Measurements from ENCODE around the gene DSG4. TPM values are rescaled to one million over a fixed set of nuclear protein-coding genes. Genes with fewer than 3 reads are reported as not detected.

The DSG4 gene
- total RNA-seq, 2 experiments from 2014 or later, result not detected

DNA sequence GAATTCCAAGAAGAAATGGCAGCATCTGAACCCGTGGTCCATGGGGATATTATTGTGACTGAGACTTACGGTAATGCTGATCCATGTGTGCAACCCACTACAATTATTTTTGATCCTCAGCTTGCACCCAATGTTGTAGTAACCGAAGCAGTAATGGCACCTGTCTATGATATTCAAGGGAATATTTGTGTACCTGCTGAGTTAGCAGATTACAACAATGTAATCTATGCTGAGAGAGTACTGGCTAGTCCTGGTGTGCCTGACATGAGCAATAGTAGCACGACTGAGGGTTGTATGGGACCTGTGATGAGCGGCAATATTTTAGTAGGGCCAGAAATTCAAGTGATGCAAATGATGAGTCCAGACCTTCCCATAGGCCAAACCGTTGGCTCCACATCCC is 36.6 kb downstream of the DSG4 start:
- Mint-ChIP-seq H3K27me3 (ENCODE audit: low read depth) (no peaks in the 10 kb centered on the region), H3K36me3 (ENCODE audit: low read depth) (no peaks in the 10 kb centered on the region), H3K9me3 (ENCODE audit: insufficient read depth) (peaks cover 3% of the 10 kb centered on the region), H3K27ac (no peak overlapping the region), H3K4me1 (ENCODE audit: low read depth) (no peaks in the 10 kb centered on the region), H3K4me3 (no peak overlapping the region)
- DNase-seq, result no peak
- ChIA-PET CTCF (no interaction called here), POLR2A (no interaction called here)
- no peak for ATAC-seq

DNA sequence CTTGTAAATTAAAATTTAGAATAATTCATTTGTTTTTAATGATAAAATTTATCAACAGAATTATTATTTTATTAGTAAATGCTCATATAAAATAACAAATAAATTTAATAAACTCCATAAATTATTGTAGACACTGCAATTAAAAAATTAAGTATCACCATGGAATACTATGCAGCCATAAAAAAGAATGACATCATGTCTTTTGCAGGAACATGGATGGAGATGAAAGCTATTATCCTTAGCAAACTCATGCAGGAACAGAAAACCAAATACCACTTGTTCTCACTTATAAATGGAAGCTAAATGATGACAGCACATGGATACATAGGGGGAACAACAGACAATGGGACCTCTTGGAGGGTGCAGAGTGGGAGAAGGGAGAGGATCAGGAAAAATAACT is 41.3 kb downstream of the DSG4 start:
- no peaks in the 10 kb centered on the region for H3K36me3 Mint-ChIP-seq (ENCODE audit: low read depth)
- no peak for DNase-seq
- ATAC-seq, result no peak
- H3K27me3 Mint-ChIP-seq (ENCODE audit: low read depth), result no peaks in the 10 kb centered on the region
- no peaks in the 10 kb centered on the region for H3K4me1 Mint-ChIP-seq (ENCODE audit: low read depth)
- CTCF ChIA-PET, result no interaction called here
- H3K4me3 Mint-ChIP-seq, result no peak overlapping the region
- POLR2A ChIA-PET, result no interaction called here
- peaks cover 5% of the 10 kb centered on the region for H3K9me3 Mint-ChIP-seq (ENCODE audit: insufficient read depth)
- H3K27ac Mint-ChIP-seq, result no peak overlapping the region

DNA sequence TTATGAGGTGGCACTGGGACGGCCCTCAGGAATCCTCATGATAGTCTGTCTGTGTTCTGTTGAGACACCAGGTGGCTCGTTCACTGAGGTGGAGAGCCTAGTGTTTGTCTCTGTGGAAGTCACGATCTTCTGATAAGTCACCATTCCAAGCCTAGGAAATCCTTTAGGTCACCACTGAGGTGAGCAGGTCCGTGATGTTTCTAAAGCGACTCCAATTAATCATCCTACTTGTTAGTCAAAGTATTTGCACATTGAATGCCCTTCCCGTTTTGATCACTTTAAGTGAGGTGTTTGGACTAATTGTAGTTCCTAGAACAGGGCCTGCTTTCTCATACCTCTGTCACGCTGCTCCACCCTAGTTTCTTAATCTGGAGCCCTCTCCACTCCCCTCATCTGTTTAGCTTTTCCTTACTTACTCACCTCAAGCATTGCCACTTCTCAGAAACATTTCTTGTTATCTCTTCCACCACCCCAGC is 42.9 kb downstream of the DSG4 start:
- POLR2A ChIA-PET, result no interaction called here
- CTCF ChIA-PET, result no interaction called here
- H3K4me1 Mint-ChIP-seq (ENCODE audit: low read depth), result no peaks in the 10 kb centered on the region

DNA sequence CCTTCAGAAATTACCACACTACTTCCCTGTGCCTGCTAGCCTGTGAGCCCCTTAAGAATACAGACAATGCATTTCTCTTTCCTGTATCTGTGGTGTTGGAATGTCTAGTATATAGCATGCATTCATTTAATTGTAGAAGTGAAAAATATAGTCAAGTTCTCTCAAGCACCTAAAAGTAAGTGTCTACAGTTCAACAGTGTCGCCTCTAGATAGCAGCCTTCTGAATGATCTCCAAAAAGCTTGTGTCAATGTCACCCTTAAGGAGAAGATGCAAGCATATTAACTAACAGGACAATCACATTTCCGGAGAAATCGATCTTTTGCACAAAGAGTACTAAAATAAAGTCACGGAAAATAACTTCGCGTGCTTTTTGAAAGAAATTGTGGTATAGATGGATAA is 43.5 kb downstream of the DSG4 start:
- Mint-ChIP-seq H3K27ac (no peak overlapping the region), H3K4me3 (no peak overlapping the region), H3K9me3 (ENCODE audit: insufficient read depth) (peaks cover 8% of the 10 kb centered on the region), H3K4me1 (ENCODE audit: low read depth) (no peaks in the 10 kb centered on the region), H3K27me3 (ENCODE audit: low read depth) (no peaks in the 10 kb centered on the region), H3K36me3 (ENCODE audit: low read depth) (no peaks in the 10 kb centered on the region)
- ChIA-PET POLR2A (no interaction called here), CTCF (no interaction called here)
- ATAC-seq, result no peak
- no peak for DNase-seq

More for the DNA sequence above, 42.9 kb downstream of the DSG4 start:
- Mint-ChIP-seq H3K27ac (no peak overlapping the region), H3K4me3 (no peak overlapping the region), H3K36me3 (ENCODE audit: low read depth) (no peaks in the 10 kb centered on the region), H3K9me3 (ENCODE audit: insufficient read depth) (peaks cover 8% of the 10 kb centered on the region), H3K27me3 (ENCODE audit: low read depth) (no peaks in the 10 kb centered on the region)
- DNase-seq, result no peak
- no peak for ATAC-seq

DNA sequence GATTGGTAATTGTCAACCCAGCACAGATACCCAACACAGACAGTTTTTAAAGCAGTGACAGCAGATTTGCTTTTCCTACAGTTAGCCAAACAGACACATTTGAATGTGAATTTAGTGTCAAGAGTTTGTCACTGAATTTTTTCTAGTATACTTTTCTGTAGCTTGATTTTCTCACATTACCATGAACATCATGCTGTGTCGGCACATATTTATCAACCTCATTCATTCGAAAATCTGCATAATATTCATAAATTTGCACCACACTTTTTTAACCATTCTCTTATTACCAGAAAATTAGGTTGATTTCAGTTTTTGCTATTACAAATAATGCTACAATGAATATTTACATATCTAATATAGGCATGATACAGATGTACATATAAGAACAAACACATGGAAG is 43.9 kb downstream of the DSG4 start:
- no peaks in the 10 kb centered on the region for H3K4me1 Mint-ChIP-seq (ENCODE audit: low read depth)
- ATAC-seq (no peak), DNase-seq (no peak)
- no peak overlapping the region for H3K27ac Mint-ChIP-seq
- no peaks in the 10 kb centered on the region for H3K27me3 Mint-ChIP-seq (ENCODE audit: low read depth)
- H3K36me3 Mint-ChIP-seq (ENCODE audit: low read depth), result no peaks in the 10 kb centered on the region
- ChIA-PET CTCF (no interaction called here), POLR2A (no interaction called here)
- H3K9me3 Mint-ChIP-seq (ENCODE audit: insufficient read depth), result peaks cover 8% of the 10 kb centered on the region
- H3K4me3 Mint-ChIP-seq, result no peak overlapping the region

DNA sequence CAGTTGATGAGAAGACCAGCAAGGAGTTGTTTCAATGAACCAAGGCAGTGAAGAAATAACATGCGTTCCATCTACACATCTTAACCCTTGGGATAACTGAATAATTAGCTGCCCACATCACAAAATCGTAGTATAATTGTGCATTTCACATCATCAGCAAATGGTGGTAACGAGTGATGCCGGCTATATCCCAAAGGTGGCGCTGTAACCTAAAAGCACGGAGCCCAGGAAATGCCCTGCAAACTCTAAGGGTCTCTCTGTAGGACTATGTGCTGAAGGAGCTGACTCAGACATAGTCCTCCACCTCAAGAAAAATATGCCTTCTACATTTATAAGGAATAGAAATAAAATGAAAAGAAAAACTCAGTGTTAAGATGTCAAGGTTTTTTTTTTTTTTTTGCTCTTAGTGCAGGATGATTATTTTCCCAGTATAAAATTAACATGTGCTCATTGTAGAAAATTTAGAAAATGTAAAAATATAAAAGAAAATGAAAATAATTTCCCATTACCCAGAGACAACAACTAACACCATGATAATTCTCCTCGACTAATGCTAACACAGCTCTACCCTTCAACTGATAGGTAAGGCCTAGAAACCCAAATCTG is 47.9 kb downstream of the DSG4 start:
- H3K27ac Mint-ChIP-seq, result no peak overlapping the region
- peaks cover 3% of the 10 kb centered on the region for H3K9me3 Mint-ChIP-seq (ENCODE audit: insufficient read depth)
- no peaks in the 10 kb centered on the region for H3K27me3 Mint-ChIP-seq (ENCODE audit: low read depth)
- DNase-seq (no peak), ATAC-seq (no peak)
- H3K4me3 Mint-ChIP-seq, result no peak overlapping the region
- no peaks in the 10 kb centered on the region for H3K36me3 Mint-ChIP-seq (ENCODE audit: low read depth)
- CTCF ChIA-PET, result interaction anchor here (0.7 to 1.8 kb wide), 4 partner anchors 10 to 299 kb away, joined by 3 to 5 read pairs (median 3); no protein-coding TSS in a partner anchor
- POLR2A ChIA-PET, result no interaction called here
- H3K4me1 Mint-ChIP-seq (ENCODE audit: low read depth), result no peaks in the 10 kb centered on the region

DNA sequence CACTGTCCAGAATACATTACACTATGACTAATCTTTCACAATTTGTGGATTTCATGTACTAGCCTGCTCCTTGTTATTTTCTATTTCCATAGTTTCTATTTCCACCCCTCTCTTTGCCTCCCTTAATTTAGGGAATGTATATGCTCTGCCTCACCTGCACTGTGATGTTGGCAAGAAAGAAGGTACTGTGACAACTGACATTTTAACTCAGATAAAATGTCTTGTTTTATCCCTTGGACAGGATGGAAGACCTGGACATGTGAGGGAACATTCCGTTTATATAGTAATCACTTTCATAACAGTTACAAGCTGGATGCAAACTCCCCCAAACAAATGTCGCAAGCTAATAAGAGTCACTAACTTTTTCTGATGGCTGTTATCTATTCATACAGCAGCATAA is 49.4 kb downstream of the DSG4 start:
- ChIA-PET CTCF (no interaction called here), POLR2A (no interaction called here)
- H3K4me1 Mint-ChIP-seq (ENCODE audit: low read depth), result no peaks in the 10 kb centered on the region
- ATAC-seq, result no peak
- no peaks in the 10 kb centered on the region for H3K36me3 Mint-ChIP-seq (ENCODE audit: low read depth)
- peaks cover 3% of the 10 kb centered on the region for H3K9me3 Mint-ChIP-seq (ENCODE audit: insufficient read depth)
- no peak overlapping the region for H3K27ac Mint-ChIP-seq
- no peak for DNase-seq
- H3K4me3 Mint-ChIP-seq, result no peak overlapping the region
- H3K27me3 Mint-ChIP-seq (ENCODE audit: low read depth), result no peaks in the 10 kb centered on the region

DNA sequence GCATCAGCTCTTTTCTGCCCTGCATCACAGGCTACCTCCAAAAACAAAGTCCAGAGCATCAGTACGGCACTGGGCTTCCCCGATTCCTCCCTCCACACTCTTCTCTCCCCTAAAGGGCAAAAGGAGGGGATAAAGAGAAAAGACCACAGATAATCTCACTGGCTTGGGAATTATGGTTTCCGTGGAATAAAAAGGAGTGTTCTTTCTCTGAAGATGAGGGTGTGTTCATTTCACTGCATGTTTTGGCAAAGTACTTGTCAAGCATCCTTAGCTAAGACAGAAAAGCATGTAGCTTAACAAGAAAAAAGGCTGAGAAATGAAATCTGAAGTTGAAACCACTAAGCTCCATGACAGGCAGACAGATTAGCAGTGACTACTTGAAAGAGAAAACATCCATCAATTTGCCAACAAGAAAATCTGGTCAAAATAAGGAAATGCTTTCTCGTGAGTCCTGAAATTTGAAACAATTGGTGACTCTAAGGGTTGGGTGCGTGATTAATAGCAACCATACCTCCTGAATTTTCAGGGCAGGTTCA is 50.4 kb downstream of the DSG4 start:
- Mint-ChIP-seq H3K27ac (no peak overlapping the region), H3K4me3 (no peak overlapping the region), H3K4me1 (ENCODE audit: low read depth) (no peaks in the 10 kb centered on the region), H3K27me3 (ENCODE audit: low read depth) (no peaks in the 10 kb centered on the region), H3K9me3 (ENCODE audit: insufficient read depth) (peaks cover 5% of the 10 kb centered on the region), H3K36me3 (ENCODE audit: low read depth) (no peaks in the 10 kb centered on the region)
- ATAC-seq (no peak), DNase-seq (no peak)
- ChIA-PET POLR2A (no interaction called here), CTCF (no interaction called here)

DNA sequence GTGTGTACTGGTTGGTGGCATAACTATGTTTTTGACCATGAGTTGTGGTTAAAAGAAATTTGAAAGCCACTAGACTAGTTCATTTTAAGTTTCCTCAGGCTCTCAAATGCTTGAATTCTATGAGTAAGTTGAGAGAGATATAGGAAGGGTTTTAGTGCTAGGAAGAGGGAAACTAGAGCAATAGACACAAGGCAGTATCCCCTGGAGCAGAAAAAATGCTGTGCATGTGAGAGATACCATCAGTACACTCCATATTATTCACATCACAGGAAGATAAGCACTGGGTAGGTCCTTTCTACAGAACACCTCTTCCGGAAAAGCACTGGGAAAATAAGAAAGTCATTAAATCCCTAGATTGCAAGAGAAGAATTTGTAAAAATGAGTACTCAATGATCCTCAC is 51.6 kb downstream of the DSG4 start:
- H3K4me1 Mint-ChIP-seq (ENCODE audit: low read depth), result no peaks in the 10 kb centered on the region
- DNase-seq (no peak), ATAC-seq (no peak)
- no peaks in the 10 kb centered on the region for H3K27me3 Mint-ChIP-seq (ENCODE audit: low read depth)
- no peak overlapping the region for H3K27ac Mint-ChIP-seq
- no peaks in the 10 kb centered on the region for H3K36me3 Mint-ChIP-seq (ENCODE audit: low read depth)
- H3K4me3 Mint-ChIP-seq, result no peak overlapping the region
- peaks cover 5% of the 10 kb centered on the region for H3K9me3 Mint-ChIP-seq (ENCODE audit: insufficient read depth)
- CTCF ChIA-PET, result no interaction called here
- POLR2A ChIA-PET, result no interaction called here

DNA sequence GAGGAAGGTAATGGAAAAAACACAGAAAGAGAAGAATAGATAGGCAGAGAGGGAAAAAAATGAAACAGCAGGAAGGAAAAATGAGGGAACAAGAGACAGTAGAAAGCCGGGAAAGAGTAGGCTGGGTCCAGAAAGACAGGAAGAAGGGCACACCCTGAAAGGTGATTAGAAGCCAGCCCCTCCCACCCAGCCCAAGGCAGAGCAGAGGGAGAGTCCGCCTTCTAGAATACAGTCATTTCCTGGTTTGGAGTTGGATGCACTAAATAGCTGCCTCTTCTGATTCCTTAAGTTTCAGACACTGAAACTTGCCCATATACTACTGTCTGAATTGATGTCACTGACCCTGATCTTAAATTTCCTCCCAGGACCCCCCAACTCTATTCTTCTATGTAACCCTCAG is 53.0 kb downstream of the DSG4 start:
- H3K36me3 Mint-ChIP-seq (ENCODE audit: low read depth), result no peaks in the 10 kb centered on the region
- no peak for ATAC-seq
- no peak overlapping the region for H3K27ac Mint-ChIP-seq
- ChIA-PET POLR2A (no interaction called here), CTCF (interaction anchor here (1.0 kb wide), 1 partner anchor 43 kb away, joined by 3 read pairs; no protein-coding TSS in a partner anchor)
- H3K4me3 Mint-ChIP-seq, result no peak overlapping the region
- no peaks in the 10 kb centered on the region for H3K4me1 Mint-ChIP-seq (ENCODE audit: low read depth)
- no peaks in the 10 kb centered on the region for H3K27me3 Mint-ChIP-seq (ENCODE audit: low read depth)
- H3K9me3 Mint-ChIP-seq (ENCODE audit: insufficient read depth), result peaks cover 4% of the 10 kb centered on the region
- DNase-seq, result no peak

DNA sequence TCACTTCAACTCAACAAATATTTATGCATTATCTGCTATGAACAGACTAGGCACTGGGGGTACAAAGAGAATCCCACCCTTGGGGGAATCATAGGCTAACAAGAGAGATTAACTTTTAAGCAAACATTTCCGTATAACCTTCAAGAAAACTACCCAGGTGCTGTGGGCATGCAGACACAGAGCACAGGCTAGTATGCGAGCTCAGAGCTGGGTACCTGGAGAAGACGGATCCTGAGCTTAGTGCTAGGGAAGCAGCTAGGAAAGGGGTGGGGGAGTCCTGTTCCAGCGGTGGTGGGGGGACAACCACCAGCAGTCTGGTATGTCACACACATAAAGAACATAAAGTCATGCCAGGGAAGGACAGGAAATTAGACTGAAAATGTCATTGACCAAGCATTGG is 53.5 kb downstream of the DSG4 start:
- CTCF ChIA-PET, result interaction anchor here (1.0 kb wide), 1 partner anchor 44 kb away, joined by 3 read pairs; no protein-coding TSS in a partner anchor
- DNase-seq (no peak), ATAC-seq (no peak)
- no peaks in the 10 kb centered on the region for H3K27me3 Mint-ChIP-seq (ENCODE audit: low read depth)
- H3K9me3 Mint-ChIP-seq (ENCODE audit: insufficient read depth), result peaks cover 4% of the 10 kb centered on the region
- POLR2A ChIA-PET, result no interaction called here
- no peak overlapping the region for H3K27ac Mint-ChIP-seq
- H3K4me3 Mint-ChIP-seq, result no peak overlapping the region
- no peaks in the 10 kb centered on the region for H3K36me3 Mint-ChIP-seq (ENCODE audit: low read depth)
- H3K4me1 Mint-ChIP-seq (ENCODE audit: low read depth), result no peaks in the 10 kb centered on the region

DNA sequence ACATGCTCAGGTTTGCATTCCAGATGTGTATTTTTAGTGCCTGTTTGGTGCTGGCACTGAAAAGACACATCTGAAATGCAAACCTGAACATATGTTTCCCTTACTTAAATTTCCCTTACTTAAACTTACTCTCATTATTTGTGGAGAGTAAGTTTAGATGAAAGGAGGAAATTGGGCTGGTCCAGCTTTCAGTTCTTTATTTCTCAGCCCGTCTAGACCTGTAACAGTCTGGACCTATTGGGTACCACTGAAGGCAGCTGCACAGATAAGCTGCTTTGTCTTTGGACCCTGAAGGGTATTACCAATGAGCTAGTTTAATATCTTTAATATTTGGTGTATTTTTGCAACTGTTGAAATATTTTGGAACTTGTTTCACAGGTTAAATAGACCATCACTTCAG is 54.0 kb downstream of the DSG4 start:
- ChIA-PET POLR2A (no interaction called here), CTCF (no interaction called here)
- no peak for DNase-seq
- Mint-ChIP-seq H3K36me3 (ENCODE audit: low read depth) (no peaks in the 10 kb centered on the region), H3K27me3 (ENCODE audit: low read depth) (no peaks in the 10 kb centered on the region), H3K9me3 (ENCODE audit: insufficient read depth) (peaks cover 4% of the 10 kb centered on the region), H3K4me1 (ENCODE audit: low read depth) (no peaks in the 10 kb centered on the region), H3K27ac (no peak overlapping the region), H3K4me3 (no peak overlapping the region)
- ATAC-seq, result no peak

DNA sequence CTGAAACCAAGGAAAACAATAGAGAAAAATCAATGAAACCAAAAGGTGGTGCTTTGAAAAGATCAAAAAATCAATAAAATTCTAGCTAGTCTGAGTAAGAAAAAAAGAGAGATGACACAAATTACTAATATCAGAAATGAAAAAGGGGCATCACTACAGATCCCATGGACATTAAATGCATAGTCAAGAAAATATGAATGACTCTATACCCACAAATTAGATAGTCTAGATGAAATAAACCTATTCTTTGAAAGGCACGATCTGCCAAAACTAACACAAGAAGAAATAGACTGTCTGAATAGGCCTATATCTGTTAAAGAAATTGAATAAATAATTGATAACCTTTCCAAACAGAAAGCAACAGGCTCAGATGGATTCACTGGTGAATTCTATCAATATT is 55.7 kb downstream of the DSG4 start:
- Mint-ChIP-seq H3K4me1 (ENCODE audit: low read depth) (no peaks in the 10 kb centered on the region), H3K27me3 (ENCODE audit: low read depth) (no peaks in the 10 kb centered on the region), H3K36me3 (ENCODE audit: low read depth) (no peaks in the 10 kb centered on the region), H3K9me3 (ENCODE audit: insufficient read depth) (peaks cover 4% of the 10 kb centered on the region), H3K4me3 (no peak overlapping the region), H3K27ac (no peak overlapping the region)
- ChIA-PET POLR2A (no interaction called here), CTCF (no interaction called here)
- no peak for ATAC-seq
- DNase-seq, result no peak

Data from activated CD8-positive, alpha-beta T cell treated with anti-CD3 and anti-CD28 coated beads, Interleukin-2, amount 10 ng/mL, durations not matched to agents 7 days and 5 days (primary cell).